HEK293T (cell line): ENCODE data around the gene NBAS.

Experiments used
- CTCF ChIA-PET: fragments of 350-600 bp; formaldehyde crosslinking; extraction: SDS; loops from one replicate; lab custom pipeline; 2021; ENCODE audit warnings: antibody characterized with exemption, inconsistent platforms; lab: Yijun Ruan, JAX
- POLR2A ChIA-PET: fragments of 350-600 bp; formaldehyde crosslinking; extraction: SDS; loops from one replicate; lab custom pipeline; 2020; ENCODE audit warnings: antibody characterized with exemption, inconsistent platforms; lab: Yijun Ruan, JAX
- DNase-seq: peaks from one replicate; pipeline ENCODE4 v3.0.0; 2012; ENCODE audit warnings: mixed read lengths; ENCODE audit errors: extremely low spot score
- ARNT ChIP-seq: fragments of 450-650 bp; IDR thresholded peaks from 2 replicates; pipeline ENCODE4 v1.6.1; 2017; ENCODE audit warnings: mild to moderate bottlenecking
- BHLHE40 ChIP-seq: fragments of 450-650 bp; IDR thresholded peaks from 2 replicates; pipeline ENCODE4 v1.6.1; 2016; ENCODE audit warnings: mild to moderate bottlenecking, moderate library complexity, borderline replicate concordance
- CTBP1 ChIP-seq: fragments of 450-650 bp; IDR thresholded peaks from 2 replicates; pipeline ENCODE4 v1.6.1; 2016; ENCODE audit warnings: borderline replicate concordance
- ELF4 ChIP-seq: fragments of 450-650 bp; IDR thresholded peaks from 2 replicates; pipeline ENCODE4 v1.6.1; 2017; ENCODE audit warnings: antibody characterized with exemption
- FOXA1 ChIP-seq: fragments of 450-650 bp; IDR thresholded peaks from 2 replicates; pipeline ENCODE4 v1.6.1; 2016; ENCODE audit warnings: mild to moderate bottlenecking
- FOXK2 ChIP-seq: fragments of 450-650 bp; IDR thresholded peaks from 2 replicates; pipeline ENCODE4 v1.6.1; 2016; ENCODE audit warnings: mild to moderate bottlenecking
- FOXM1 ChIP-seq: fragments of 450-650 bp; IDR thresholded peaks from 2 replicates; pipeline ENCODE4 v1.6.1; 2017; ENCODE audit warnings: mild to moderate bottlenecking, borderline replicate concordance
- HDGF ChIP-seq: fragments of 450-650 bp; IDR thresholded peaks from 2 replicates; pipeline ENCODE4 v1.6.1; 2017; ENCODE audit warnings: antibody characterized with exemption, borderline replicate concordance
- L3MBTL2 ChIP-seq: fragments of 450-650 bp; conservative IDR thresholded peaks from 2 replicates; pipeline ENCODE4 v1.6.1; 2016; ENCODE audit warnings: mild to moderate bottlenecking
- LEF1 ChIP-seq: fragments of 450-650 bp; IDR thresholded peaks from 2 replicates; pipeline ENCODE4 v1.6.1; 2017; ENCODE audit warnings: mild to moderate bottlenecking, borderline replicate concordance
- NFRKB ChIP-seq: fragments of 450-650 bp; IDR thresholded peaks from 2 replicates; pipeline ENCODE4 v1.6.1; 2016; ENCODE audit warnings: mild to moderate bottlenecking, moderate library complexity
- PKNOX1 ChIP-seq: fragments of 450-650 bp; IDR thresholded peaks from 2 replicates; pipeline ENCODE4 v1.6.1; 2016
- SP1 ChIP-seq: fragments of 450-650 bp; IDR thresholded peaks from 2 replicates; pipeline ENCODE4 v1.6.1; 2017
- SUZ12 ChIP-seq: fragments of 450-650 bp; IDR thresholded peaks from 2 replicates; pipeline ENCODE4 v1.6.1; 2016; ENCODE audit warnings: mild to moderate bottlenecking
- TARDBP ChIP-seq: fragments of 450-650 bp; IDR thresholded peaks from 2 replicates; pipeline ENCODE4 v1.6.1; 2016
- ZNF384 ChIP-seq: fragments of 450-650 bp; IDR thresholded peaks from 2 replicates; pipeline ENCODE4 v1.6.1; 2016

The NBAS gene

GRCh38 chr2:15606481-15607441 is 45.6 kb upstream of the NBAS start:
- ChIA-PET CTCF (no interaction called here), POLR2A (no interaction called here)
- TF ChIP-seq ELF4: no peak
- TF ChIP-seq L3MBTL2: no peak
- TF ChIP-seq SP1: no peak
- no peak for TF ChIP-seq FOXA1
- TF ChIP-seq CTBP1: no peak
- TF ChIP-seq ARNT: no peak
- TF ChIP-seq FOXK2: no peak
- no peak for TF ChIP-seq HDGF
- DNase-seq: no peak

GRCh38 chr2:15605721-15606120 is 44.6 kb upstream of the NBAS start:
- no peak for DNase-seq
- no peak for TF ChIP-seq ELF4
- no peak for TF ChIP-seq FOXM1
- TF ChIP-seq FOXA1: no peak
- no peak for TF ChIP-seq HDGF
- TF ChIP-seq ZNF384: no peak
- TF ChIP-seq TARDBP: no peak
- no peak for TF ChIP-seq NFRKB
- CTCF ChIA-PET: no interaction called here
- POLR2A ChIA-PET: no interaction called here

GRCh38 chr2:15603948-15604347 is 42.8 kb upstream of the NBAS start:
- ChIA-PET POLR2A (no interaction called here), CTCF (no interaction called here)
- DNase-seq: no peak
- TF ChIP-seq TARDBP (no peak), HDGF (no peak), BHLHE40 (no peak), ZNF384 (no peak), ELF4 (no peak), CTBP1 (no peak), FOXM1 (no peak), PKNOX1 (no peak), SUZ12 (no peak), FOXA1 (no peak), ARNT (no peak), FOXK2 (no peak), LEF1 (no peak), SP1 (no peak), NFRKB (no peak), L3MBTL2 (no peak)

GRCh38 chr2:15603044-15603765 is 42.1 kb upstream of the NBAS start:
- TF ChIP-seq L3MBTL2: no peak
- no peak for TF ChIP-seq NFRKB
- TF ChIP-seq ELF4: no peak
- no peak for TF ChIP-seq SUZ12
- no peak for TF ChIP-seq CTBP1
- TF ChIP-seq FOXM1: no peak
- TF ChIP-seq FOXA1: no peak
- ChIA-PET POLR2A (no interaction called here), CTCF (no interaction called here)
- DNase-seq: no peak

- DNase-seq: no peak
- ChIA-PET POLR2A (no interaction called here), CTCF (interaction anchor here (0.6 kb wide), 1 partner anchor 8 kb away, joined by 3 read pairs; no protein-coding TSS in a partner anchor)
- TF ChIP-seq ARNT (no peak), PKNOX1 (no peak), CTBP1 (no peak), NFRKB (no peak), FOXA1 (no peak), L3MBTL2 (no peak)
Measured at GRCh38 chr2:15602393-15602792, 41.3 kb upstream of the NBAS start.

GRCh38 chr2:15601681-15602080 is 40.5 kb upstream of the NBAS start:
- no peak for TF ChIP-seq NFRKB
- no peak for TF ChIP-seq FOXK2
- no peak for TF ChIP-seq LEF1
- TF ChIP-seq ZNF384: no peak
- no peak for TF ChIP-seq ELF4
- TF ChIP-seq SP1: no peak
- TF ChIP-seq ARNT: no peak
- TF ChIP-seq L3MBTL2: no peak
- no peak for TF ChIP-seq FOXA1
- no peak for TF ChIP-seq PKNOX1
- TF ChIP-seq FOXM1: no peak
- TF ChIP-seq CTBP1: no peak
- TF ChIP-seq SUZ12: no peak
- TF ChIP-seq TARDBP: no peak
- TF ChIP-seq HDGF: no peak
- no peak for TF ChIP-seq BHLHE40
- ChIA-PET CTCF (no interaction called here), POLR2A (no interaction called here)
- no peak for DNase-seq
